HL-60/S4 (cell line): ENCODE data around the gene CTDP1.
"Not testable (repeated sequence)": the region's sequence is repeated elsewhere in the genome, so short reads cannot be mapped to it uniquely, and the experiment has no call there.

Experiments used
- in situ Hi-C: fragments of 300-500 bp; cut with MboI; formaldehyde crosslinking; loops from 2 replicates; pipeline ENCODE4 v1.14.3; 2022; ENCODE audit warnings: low sequenced_read_pairs

CTDP1 gene

GRCh38 chr18:79680891-79681339 lies 1.3 kb downstream of the CTDP1 start:
- in situ Hi-C loops = no loop called here

GRCh38 chr18:79681484-79682387 lies 2.1 kb downstream of the CTDP1 start:
- in situ Hi-C loops = no loop called here

GRCh38 chr18:79682481-79682880 lies 2.9 kb downstream of the CTDP1 start:
- in situ Hi-C loops = no loop called here

- in situ Hi-C loops = no loop called here
Observed at GRCh38 chr18:79682894-79683625, 3.5 kb downstream of the CTDP1 start.

- in situ Hi-C loops = no loop called here
Observed at GRCh38 chr18:79683626-79684282, 4.2 kb downstream of the CTDP1 start.

- in situ Hi-C loops = no loop called here
Observed at GRCh38 chr18:79684283-79684631, 4.7 kb downstream of the CTDP1 start.

- in situ Hi-C loops = no loop called here
Observed at GRCh38 chr18:79684787-79685186, 5.2 kb downstream of the CTDP1 start.

- in situ Hi-C loops = no loop called here
Observed at GRCh38 chr18:79685281-79685680, 5.7 kb downstream of the CTDP1 start.

GRCh38 chr18:79685971-79686370 lies 6.4 kb downstream of the CTDP1 start:
- in situ Hi-C loops = no loop called here

GRCh38 chr18:79687806-79688205 lies 8.2 kb downstream of the CTDP1 start:
- in situ Hi-C loops = no loop called here

- in situ Hi-C loops = no loop called here
Observed at GRCh38 chr18:79690071-79690470, 10.5 kb downstream of the CTDP1 start.

GRCh38 chr18:79690586-79691482 lies 11.2 kb downstream of the CTDP1 start:
- in situ Hi-C loops = no loop called here

GRCh38 chr18:79692056-79692455 lies 12.5 kb downstream of the CTDP1 start:
- in situ Hi-C loops = no loop called here

GRCh38 chr18:79692886-79693285 lies 13.3 kb downstream of the CTDP1 start:
- in situ Hi-C loops = no loop called here

GRCh38 chr18:79693561-79694205 lies 14.1 kb downstream of the CTDP1 start:
- in situ Hi-C loops = no loop called here

GRCh38 chr18:79694206-79694894 lies 14.7 kb downstream of the CTDP1 start:
- in situ Hi-C loops = not testable (repeated sequence)

GRCh38 chr18:79694895-79695213 lies 15.3 kb downstream of the CTDP1 start:
- in situ Hi-C loops = no loop called here

GRCh38 chr18:79695269-79695668 lies 15.7 kb downstream of the CTDP1 start:
- in situ Hi-C loops = no loop called here
